ENCODE measurements around the gene NCKAP5.

Gene NCKAP5

DNA sequence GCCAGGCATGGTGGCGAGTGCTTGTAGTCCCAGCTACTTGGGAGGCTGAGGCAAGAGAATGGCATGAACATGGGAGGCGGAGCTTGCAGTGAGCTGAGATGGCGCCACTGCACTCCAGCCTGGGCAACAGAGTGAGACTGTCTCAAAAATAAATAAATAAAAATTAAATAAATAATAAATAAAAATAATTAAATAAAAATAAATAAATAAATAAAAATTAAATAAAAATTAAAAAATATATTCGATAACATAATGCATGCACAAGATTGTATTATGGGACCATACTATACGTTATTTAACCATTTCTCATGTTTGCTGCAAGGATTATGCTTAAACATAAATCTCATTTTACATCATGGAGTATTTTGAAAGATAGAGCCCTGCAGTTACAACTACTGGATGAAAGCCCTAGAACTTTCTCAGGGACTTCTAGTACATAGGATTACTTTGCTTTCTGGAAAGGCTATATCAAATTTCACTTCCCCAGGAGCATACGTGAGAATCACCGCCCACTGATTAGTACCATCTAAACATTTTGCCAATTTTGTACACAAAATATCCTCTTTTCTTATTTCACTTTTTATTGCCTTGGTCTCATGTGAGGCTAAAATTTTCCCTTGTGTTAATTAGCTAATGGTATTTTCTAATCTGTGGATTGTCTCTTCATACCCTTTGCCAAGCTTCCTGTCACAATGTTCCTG lies 664.0 kb downstream of the NCKAP5 start:
- no peak for DNase-seq

DNA sequence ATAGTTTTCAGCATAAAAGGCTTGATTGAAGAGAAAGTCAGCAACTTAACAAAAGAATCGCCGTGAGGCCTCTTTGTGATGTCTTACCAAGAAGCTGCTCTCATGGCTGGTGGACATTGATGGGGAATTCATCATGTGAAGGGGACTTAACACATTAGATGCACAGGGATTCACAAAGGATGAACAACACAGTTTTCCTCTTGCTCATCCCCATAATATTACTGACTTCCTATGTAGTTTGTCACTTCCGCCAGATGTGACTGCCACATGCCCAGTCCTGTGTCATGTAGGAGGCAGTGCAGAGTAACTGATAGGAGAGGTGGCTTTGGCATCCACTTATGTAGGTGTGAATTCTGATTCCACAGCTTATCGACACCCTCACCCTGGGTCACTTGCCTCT lies 665.6 kb downstream of the NCKAP5 start:
- DNase-seq: no peak

DNA sequence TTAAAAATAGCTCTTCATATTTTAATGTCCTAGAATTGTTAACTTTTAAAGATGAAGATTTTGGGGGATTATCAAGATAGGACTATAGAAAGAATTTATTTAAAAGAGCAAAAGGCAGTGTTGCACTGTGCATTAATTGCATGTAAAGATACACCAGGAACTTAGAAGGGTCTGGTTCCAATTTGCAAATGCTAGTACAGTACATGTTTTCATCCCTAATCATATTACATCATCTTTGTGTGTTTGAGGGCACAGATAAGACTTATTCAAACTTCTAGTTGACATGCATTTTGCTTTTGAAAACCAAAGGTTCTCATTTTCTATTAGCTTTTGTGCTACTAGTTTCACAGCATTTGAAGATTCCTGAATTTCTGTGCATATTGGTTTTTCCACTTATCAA lies 666.6 kb downstream of the NCKAP5 start:
- no peak for DNase-seq

DNA sequence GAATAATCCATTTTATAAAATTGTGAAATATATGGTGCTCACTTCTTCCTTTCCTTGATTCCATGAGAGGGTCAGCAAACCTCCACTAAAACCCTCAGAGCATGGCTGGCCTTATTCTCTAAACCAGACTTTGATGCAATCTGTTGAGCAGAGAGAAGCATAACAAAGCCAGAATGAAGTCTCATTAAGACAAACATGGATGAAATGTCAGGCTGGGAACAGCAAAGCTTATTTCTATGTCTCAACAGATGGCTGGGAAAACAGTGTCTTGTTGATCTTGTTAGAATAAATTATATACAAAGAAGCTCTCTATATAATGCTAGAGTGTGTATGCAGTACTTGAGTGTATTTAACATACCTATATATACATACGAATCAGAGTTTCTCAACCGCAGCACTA lies 671.2 kb downstream of the NCKAP5 start:
- no peak for DNase-seq

DNA sequence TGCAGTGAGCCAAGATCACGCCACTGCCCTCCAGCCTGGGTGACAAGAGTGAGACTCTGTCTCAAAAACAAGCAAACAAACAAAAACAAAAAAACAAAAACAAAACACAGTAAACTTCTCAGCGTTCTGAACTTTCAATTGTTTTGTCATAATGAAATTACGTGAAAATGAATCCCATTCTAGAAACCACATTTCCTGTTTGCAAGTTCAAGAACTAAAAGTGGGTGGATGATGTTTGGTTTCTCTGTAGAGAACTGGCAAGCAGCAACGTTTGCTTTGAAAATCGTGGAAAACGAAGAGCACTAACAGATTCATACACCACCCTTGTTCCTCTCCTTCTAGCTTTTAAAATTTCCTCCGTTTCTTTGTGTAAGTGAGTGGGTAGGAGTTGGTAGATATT lies 672.2 kb downstream of the NCKAP5 start:
- DNase-seq: no peak

DNA sequence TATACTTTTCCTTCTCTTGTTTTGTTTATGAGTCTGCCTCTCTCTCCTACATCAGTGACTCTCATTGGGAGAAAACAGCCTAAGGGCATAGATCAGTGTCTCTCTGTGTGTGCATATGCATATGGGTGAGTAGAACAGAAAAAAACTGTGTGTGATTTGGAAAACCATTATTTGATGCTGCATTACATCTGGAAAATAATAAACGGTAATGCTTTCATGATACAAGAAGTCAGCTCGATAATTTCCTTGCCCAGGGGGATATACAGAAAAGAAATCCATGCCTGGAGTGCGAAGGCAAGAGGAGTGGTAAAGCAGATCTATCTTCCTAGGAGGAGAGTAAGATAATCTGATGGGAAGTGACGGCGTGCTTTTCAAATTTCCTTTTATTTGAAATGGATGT lies 676.8 kb downstream of the NCKAP5 start:
- DNase-seq: no peak

DNA sequence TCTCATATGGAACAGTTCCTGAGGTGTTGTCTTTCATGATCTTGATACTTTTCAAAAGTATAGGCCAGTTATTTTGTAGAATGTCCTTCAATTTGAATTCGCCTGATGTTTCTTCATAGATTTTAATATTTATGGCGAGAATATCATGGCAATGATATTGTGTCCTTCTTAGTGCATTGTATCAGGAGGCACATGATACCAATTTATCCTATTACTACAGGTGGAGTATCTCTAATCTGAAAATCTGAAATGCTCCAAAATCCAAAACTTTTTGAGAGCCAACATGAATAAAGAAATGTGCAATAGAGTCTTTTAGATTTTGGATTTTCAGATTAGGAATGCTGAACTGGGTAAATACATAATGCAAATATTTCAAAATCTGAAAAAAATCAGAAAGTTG lies 681.7 kb downstream of the NCKAP5 start:
- no peak for DNase-seq

DNA sequence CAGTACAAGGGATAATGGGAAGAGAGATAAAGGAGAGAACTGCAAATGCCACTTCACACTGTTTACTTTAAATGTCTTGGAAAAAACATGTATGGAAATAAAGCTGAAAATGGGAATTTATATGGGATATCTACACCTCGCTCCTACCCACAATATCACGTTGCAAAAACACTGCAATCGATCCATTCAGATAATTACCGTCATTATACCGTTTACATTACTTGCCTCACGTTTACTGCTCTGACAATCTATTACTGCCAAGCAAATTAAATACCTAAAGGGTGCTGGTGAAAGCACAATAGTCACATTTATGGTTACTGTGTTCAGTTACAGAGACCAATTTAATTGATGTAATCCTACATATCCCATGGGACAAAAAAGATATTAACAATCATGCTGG lies 683.6 kb downstream of the NCKAP5 start:
- DNase-seq: no peak

DNA sequence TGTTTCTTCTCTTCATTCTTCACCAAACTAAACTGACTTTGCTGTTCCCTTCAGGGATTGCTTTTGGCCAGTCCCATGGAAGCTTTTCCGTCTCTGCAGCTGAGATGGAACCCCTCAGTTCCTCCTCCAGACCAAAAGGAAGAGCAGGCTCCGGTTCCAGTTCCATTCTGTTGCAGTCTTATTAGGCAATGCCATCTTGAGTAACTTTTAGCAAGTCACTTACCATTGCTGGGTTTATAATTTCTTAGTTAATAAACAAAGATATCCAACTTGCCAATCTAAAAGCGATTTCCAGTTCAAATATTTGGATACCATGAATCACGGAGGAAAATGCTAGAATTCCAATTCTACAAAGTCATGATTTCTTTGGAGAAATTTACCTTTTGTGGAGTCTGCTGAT lies 684.0 kb downstream of the NCKAP5 start:
- DNase-seq: no peak

DNA sequence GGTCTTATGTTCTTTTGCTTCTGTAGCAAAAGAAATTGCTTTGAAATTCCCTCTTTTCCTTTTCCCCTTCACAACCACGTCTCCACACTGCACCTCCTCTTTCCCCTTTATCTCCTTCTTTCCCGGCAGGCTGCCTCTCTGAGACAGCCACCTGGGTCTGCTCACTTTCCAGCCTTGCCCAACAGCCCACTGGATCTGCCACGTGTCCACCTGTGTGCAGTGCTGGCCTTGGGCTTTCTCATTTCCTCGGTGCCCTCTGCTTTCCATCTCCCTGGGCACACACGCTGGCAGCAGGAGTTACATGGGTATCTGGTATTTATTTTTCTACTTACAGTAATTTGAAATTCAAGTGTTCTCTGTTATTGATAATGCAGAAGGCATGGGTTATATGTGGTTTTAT lies 684.8 kb downstream of the NCKAP5 start:
- no peak for DNase-seq

DNA sequence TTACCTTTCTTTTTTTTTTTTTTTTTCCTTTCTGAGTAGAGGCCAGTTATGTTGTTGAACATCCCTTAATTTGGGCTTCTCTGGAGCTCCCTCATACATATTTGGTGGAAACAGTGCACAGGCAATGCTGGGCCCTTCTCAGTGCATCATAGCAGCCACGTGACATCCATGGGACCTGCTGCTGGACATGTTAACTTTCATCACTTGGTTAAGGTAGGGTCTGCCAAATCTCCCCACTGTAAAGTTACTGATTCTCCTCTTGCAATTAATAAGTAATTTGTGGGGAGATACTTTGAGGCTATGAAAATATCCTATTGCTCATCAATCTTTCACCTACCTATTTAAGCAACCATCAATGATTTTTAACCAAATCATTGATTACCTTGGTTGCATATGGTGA lies 686.7 kb downstream of the NCKAP5 start:
- no peak for DNase-seq

DNA sequence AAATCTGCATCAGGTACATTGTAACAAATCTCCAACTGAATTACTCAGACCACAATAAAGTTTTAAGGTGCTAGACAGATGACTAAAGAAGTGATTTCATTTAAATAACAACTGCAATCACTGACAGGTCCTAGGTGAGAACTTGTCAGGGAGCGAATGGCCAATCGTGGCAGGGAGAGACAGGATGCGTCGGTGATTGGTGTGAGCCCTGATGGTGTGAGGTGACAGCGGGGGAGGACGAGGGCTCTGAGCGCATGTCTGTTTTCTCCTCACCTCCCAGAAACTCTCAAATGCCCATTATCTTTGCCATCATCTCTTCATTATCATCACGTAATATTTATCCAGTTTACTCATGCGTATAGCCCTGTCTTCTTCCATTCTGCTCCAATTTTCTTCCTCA lies 690.3 kb downstream of the NCKAP5 start:
- DNase-seq: no peak

DNA sequence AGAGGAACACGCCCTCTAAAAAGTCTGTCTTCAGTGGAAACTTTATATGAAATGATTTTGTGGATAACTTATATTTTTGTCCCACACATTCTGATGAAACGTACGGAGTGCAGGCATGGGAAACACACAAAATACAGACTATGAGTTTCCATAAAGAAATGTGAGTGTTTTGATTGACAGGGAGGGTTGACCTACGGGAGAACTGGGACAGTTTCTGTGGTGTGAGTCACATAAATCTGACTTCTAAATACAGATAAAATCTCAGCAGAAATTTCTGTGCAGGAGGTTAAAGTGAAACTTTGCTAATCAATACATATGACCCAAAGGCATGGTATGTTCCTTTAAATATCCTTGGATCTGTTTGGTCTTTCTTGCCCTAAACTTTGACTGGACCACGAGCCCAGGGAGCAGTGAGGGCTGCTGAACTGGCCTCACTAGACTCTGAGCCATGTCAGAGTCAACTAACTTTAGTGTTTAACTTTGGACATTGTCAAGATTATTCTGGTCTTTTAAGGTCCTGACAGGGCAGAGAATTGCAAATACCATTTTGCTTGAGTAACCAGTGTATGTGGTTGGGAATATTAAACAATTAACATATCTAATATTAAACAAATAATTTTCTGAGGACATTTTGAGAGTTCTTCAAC lies 691.4 kb downstream of the NCKAP5 start:
- no peak for DNase-seq

DNA sequence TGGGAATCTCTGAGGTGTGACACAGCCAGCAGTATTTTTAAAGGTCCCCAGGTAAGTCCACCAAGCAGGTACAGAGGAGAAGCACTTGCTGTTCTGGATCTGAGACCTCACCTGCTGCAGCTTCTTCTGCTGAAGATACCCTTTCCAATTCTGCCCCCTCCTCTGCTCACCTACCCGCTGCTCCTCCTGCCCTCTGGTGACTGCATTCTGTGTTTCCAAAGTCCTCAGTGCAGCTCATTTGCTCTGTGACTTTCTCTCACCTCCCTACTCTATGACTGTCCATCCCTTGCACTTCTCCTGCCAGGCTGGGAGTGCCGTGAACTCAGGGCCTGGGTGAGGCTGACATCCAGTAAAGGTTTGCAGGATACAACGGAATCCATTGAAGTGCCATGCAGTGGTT lies 693.1 kb downstream of the NCKAP5 start:
- no peak for DNase-seq

DNA sequence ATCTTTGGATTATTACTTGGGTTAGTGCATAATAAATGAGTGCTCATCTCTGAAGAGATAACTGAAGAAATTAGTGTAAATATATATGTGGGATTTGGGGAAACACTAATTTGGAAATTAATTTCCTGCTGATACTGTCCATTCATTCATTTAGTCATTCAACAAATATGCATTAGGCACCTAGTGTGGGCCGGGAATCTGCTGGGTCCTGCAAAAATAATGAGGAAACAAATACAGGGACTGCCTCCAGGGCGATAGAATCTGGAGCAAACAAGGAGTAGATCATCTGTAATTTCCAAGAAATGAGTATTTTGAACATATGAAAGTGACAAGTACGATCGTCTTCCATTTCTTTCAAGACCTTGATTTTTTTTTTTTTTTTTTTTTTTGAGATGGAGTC lies 694.5 kb downstream of the NCKAP5 start:
- DNase-seq: no peak

DNA sequence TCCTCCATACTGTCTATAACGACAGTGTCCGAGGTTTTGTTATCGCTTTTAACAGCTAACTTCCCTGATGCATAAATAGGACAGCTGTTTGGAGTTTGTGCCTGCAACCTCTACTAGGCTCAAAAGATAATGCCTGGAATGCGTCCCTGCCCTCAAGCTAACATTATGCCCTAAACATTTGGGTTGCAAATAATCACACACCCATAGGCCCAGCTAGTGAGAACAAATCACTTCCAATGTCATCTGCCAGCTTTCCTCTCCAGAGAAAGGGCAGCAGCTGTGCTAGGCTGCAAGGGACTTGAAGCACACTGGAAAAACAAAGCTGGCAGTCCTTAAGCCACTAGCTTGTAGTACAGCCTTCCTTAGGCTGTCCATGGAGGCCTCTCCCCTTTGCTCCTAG lies 696.4 kb downstream of the NCKAP5 start:
- no peak for DNase-seq

DNA sequence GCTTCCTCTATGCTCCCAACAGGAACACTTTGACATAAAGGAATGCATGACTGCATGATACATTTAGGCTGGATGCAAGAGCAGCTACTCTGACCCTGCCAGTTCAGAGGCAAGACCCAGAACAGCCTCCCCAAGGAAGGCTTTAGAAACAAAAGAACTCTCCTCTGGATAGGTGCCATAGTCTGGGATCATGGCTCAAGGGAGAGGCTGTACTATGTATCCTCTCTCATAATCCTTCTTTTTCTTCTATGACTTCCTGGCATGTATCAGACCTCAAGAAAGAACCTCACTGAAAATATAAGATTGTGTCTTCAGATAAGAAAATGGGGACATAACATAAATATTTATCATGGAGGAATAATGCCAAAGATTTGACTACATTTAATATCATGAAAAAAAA lies 704.3 kb downstream of the NCKAP5 start:
- no peak for DNase-seq

DNA sequence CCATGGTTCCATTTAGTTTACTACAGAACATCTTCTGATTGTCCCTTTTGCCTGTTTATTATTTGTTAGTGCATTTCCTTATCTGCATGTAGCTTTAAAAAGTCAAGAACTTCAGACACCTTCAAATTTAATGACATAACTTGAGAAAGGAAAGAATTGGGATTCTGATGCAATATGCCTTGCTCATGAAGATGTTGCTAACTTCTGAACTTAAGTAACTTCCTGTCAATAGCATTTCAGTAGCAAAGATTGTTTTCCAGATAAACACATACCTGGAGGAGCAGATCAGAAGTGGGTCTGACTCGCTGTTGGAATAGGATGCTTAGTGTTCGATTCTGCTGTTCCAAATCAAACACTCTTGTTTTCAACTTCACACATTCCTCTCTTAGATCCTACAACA lies 708.0 kb downstream of the NCKAP5 start:
- no peak for DNase-seq

DNA sequence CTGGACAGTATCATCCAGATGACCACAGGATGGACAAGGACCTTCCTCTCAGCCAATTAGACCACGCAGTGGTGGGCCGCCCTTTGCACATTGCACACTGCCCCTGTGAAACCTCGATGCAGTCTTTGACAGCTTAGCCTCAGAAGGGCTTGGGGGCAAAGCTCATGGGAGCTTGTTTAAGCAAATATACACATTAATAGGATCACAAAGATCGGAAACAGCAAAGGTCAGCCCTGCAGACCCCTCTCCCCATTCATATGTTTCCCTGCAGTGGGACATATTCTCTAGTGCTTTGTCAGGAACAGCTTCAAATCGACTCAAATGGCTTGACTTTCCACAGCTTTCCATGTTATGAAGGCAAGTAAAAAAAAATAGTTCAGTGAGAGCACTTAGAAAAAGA lies 708.7 kb downstream of the NCKAP5 start:
- DNase-seq: no peak

DNA sequence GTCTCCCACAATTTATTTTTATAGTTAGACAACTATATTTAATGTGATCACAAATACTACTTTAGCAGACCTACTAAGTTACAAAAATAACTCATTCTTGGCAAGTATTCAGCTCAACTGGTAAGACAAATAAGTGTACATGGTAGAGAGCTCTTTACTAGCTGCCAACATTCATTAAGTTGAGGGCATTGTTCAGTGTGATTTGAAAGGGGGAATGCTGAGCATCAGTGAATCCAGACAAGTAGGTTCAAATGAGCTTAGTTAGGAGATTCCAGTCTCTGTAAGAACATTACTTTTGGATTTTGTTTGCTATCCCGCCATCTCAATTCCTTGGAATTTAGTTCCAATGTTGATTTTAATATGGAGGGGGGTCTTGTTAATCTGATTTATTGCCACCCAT lies 710.9 kb downstream of the NCKAP5 start:
- DNase-seq: no peak

DNA sequence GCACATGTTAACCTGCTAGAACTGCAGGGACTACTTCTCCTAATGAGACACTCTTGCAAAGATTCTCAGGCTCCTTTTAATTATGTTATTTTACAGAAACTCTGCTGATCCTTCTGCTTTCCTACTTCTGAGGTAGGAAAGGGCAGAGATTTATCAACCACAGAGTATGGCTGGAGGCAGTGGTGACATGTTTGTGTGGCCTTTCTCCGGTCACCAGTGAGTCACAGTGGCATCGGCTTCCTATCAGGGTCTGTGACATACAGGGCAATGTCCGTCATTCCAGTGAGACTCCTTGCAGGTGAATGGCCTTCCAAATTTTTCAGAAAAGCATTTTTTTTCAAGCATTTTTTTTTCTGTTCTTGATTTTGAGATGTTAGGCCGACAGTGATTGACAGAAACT lies 717.6 kb downstream of the NCKAP5 start:
- no peak for DNase-seq

DNA sequence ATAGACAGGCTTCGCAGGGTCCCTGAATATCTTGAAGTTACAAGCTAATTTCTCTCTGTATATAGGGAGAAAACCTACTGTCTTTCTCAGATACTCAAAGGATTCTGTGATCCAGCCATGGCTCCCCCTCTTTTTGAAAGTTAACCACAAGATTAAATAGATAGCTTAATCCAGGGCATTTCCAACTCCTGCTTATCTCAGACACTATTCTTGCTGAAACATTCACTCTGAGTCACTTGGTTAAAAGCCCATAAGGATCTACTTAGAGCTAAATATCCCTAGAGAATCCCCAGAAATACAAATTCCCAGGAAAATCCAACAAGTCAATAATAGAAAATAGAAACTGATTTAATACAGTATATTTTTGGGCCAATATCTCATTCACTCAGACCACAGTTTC lies 719.1 kb downstream of the NCKAP5 start:
- DNase-seq: no peak

DNA sequence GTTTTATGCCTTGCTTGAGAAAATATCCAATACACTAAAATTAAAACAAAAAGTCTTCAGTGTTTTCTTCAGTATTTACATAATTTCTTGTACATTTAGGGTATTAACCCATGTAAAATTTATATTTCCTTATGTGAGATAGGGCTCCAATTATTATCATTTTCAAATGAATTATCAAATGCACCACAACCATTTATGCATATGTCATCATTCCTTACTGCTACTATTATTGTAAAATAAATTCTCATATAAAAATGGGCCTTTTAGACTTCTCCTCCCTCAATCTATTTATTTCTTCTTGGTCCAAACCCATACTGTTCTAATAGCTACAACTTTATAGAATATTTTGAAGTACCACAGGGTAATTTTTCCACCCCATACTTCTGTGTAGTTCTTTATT lies 722.9 kb downstream of the NCKAP5 start:
- DNase-seq: no peak

DNA sequence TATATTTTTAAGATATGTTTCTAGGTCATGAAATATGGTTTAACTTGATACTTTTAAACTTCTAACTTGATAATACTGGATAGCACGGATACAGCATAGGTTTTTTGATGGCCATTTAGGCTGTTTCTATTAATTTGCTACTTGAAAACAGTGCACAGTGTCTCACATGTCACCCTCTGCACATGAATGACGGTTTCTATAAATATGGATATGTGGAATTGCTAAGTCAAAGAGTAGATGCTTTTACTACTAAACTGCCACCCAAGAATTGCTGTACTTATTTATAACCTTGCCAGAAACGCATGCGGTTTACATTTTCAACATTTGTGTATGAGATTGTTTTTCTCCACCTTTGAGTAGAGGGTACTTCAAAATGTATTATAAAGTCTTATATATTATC lies 723.7 kb downstream of the NCKAP5 start:
- DNase-seq: no peak

DNA sequence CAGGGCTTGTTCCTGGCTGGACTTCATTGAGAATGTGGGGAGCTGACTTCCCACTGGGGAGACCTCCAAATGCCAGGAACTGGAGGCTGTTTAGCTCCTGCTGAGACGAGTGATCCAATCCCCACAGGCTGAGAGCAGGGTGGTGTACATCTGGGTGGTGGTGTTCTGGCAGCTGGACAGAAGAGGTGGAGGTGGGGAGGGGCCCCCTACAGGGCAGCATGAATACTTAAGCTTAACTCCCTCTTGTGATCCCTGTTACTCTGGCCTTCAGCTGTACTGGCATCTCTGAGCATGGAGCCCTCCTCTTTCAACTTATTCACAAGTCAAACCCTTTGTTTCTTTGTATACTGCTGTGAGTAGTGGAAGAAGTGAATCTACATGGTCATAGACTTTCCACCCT lies 730.5 kb downstream of the NCKAP5 start:
- no peak for DNase-seq

All from NCI-H446 (cell line).